Naive thymus-derived CD4-positive, alpha-beta T cell (primary cell): ENCODE results near the gene KRT25. TPM values are rescaled to one million over a fixed set of nuclear protein-coding genes. Genes with fewer than 3 reads are reported as not detected.

ENCODE experiments used
- ATAC-seq: fragments of 150-1000 bp; cut with Tn5 transposase; 2 replicates; pipeline ENCODE4 v1.10.0; 2021; ENCODE audit warnings: mild to moderate bottlenecking, moderate library complexity
- CTCF ChIA-PET: fragments of 350-600 bp; sonication (Branson Sonifier 250); formaldehyde crosslinking; loops from one replicate; lab custom pipeline; 2021; ENCODE audit warnings: antibody characterized with exemption; lab: Charles Lee
- POLR2A ChIA-PET: fragments of 350-600 bp; sonication (Branson Sonifier 250); formaldehyde crosslinking; loops from one replicate; lab custom pipeline; 2021; ENCODE audit warnings: antibody characterized with exemption, inconsistent platforms; lab: Charles Lee
- DNase-seq, 9 donors: peaks; one replicate each; pipeline versions ENCODE4 v3.0.0 to v3.0.0-alpha.2; 2020 to 2022; ENCODE audit warnings: mixed read lengths in 1 of 9
- H3K27ac ChIP-seq: one replicate; pipeline ENCODE4 v1.7.0; 2013; ENCODE audit warnings: mild to moderate bottlenecking, low read depth, low read length, moderate library complexity
- H3K27me3 ChIP-seq, 2 donors: one replicate each; pipeline ENCODE4 v1.7.0; 2013; ENCODE audit warnings: low read length in 2 of 2, mild to moderate bottlenecking in 2 of 2, moderate library complexity in 2 of 2; ENCODE audit not compliant: control insufficient read depth in 2 of 2, insufficient read depth in 2 of 2
- H3K36me3 ChIP-seq, 3 experiments: 1 replicate in 2 of 3; 2 replicates in 1 of 3; pipeline ENCODE4 v1.7.0; 2013; ENCODE audit warnings: low read length in 3 of 3, mild to moderate bottlenecking in 3 of 3, moderate library complexity in 1 of 3; ENCODE audit not compliant: insufficient read depth in 3 of 3, control insufficient read depth in 2 of 3
- H3K4me1 ChIP-seq, 2 donors: one replicate each; pipeline ENCODE4 v1.7.0; 2013; ENCODE audit warnings: low read length in 2 of 2, mild to moderate bottlenecking in 2 of 2, moderate library complexity in 1 of 2; ENCODE audit not compliant: control insufficient read depth in 2 of 2, insufficient read depth in 2 of 2
- H3K4me3 ChIP-seq: 2 replicates; pipeline ENCODE4 v1.7.0; 2013; ENCODE audit warnings: mild to moderate bottlenecking, low read length
- H3K9me3 ChIP-seq, 3 experiments: 1 replicate in 2 of 3; 2 replicates in 1 of 3; pipeline ENCODE4 v1.7.0; 2013; ENCODE audit warnings: low read length in 3 of 3; ENCODE audit not compliant: control insufficient read depth in 2 of 3
- H3K27ac Mint-ChIP-seq, 9 donors: one replicate each; pipeline ENCODE4 v1.8.0; 2020 to 2022; ENCODE audit warnings: mixed read lengths in 9 of 9, mild to moderate bottlenecking in 8 of 9, moderate library complexity in 5 of 9, inconsistent platforms in 2 of 9
- H3K27me3 Mint-ChIP-seq, 5 donors: one replicate each; pipeline ENCODE4 v1.8.0; 2021 to 2022; ENCODE audit warnings: mixed read lengths in 5 of 5, mild to moderate bottlenecking in 1 of 5
- H3K36me3 Mint-ChIP-seq, 5 donors: one replicate each; pipeline ENCODE4 v1.8.0; 2020 to 2022; ENCODE audit warnings: mixed read lengths in 5 of 5, mild to moderate bottlenecking in 3 of 5, inconsistent platforms in 1 of 5
- H3K4me1 Mint-ChIP-seq, 7 donors: one replicate each; pipeline ENCODE4 v1.8.0; 2020 to 2022; ENCODE audit warnings: mixed read lengths in 7 of 7, mild to moderate bottlenecking in 3 of 7, inconsistent platforms in 1 of 7
- H3K4me3 Mint-ChIP-seq, 10 donors: one replicate each; pipeline ENCODE4 v1.8.0; 2020 to 2022; ENCODE audit warnings: mild to moderate bottlenecking in 10 of 10, mixed read lengths in 10 of 10, moderate library complexity in 6 of 10, inconsistent platforms in 2 of 10
- H3K9me3 Mint-ChIP-seq, 11 donors: one replicate each; pipeline ENCODE4 v1.8.0; 2020 to 2022; ENCODE audit warnings: mixed read lengths in 11 of 11, mild to moderate bottlenecking in 4 of 11, inconsistent platforms in 1 of 11, moderate library complexity in 1 of 11
- intact Hi-C, 2 donors: fragments of 100-400 bp; cut with micrococcal nuclease; formaldehyde crosslinking; loops; one replicate each; pipeline ENCODE4 v1.15.1; 2023
- polyA plus RNA-seq, 2 donors: library from polyadenylated mRNA; unstranded; fragments of 300-500 nt; fragmentation: Illumina TruSeq; gene quantifications; one replicate each; pipeline ENCODE4 v1.2.3, GENCODE V29; 2021
- total RNA-seq, 6 experiments: library from RNA in 5 of 6; stranded (reverse) in 5 of 6; gene quantifications; 1 replicate in 5 of 6; 2 replicates in 1 of 6; pipeline ENCODE4 v1.2.3 and lab custom pipeline; 2021 to 2026

The KRT25 gene
- total and polyA plus RNA-seq, 7 experiments from 2014 or later = not detected

DNA sequence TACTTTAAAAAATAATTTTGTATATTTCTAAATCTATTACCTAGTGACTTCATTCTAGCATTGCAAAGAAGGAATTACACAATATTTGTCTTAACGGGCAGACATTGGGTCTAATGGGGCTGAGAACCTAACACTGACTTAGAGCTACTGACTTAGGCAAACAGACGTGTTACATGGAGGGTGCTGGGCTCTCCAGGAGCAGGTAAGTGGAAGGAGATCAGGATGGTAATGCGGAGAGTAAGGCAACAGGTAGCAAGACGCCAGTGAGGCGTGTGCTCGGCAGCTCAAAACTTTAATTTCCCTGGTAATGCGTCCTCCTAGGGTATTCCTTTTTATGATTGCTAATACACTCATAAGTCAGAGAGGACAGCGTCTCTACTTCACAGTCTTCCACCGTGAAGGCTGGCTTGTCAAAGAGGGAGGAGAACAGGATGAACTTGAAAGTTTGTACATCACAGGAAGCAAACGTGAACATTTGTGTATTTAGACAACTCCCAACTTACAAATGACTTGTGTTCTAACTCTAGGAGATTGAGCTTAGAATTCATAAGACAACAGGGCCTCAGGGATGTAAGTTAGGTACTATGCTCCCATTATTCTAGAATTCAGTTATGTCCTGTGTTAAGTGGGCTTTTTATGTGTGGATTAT, 40.0 kb upstream of the KRT25 start:
- no peak for DNase-seq
- ChIA-PET CTCF (no interaction called here), POLR2A (no interaction called here)
- Mint-ChIP-seq H3K4me3 (no peak overlapping the region), H3K36me3 (no peaks in the 10 kb centered on the region), H3K27me3 (peaks cover 14 to 45% (median 30%) of the 10 kb centered on the region in 5 donors), H3K4me1 (no peaks in the 10 kb centered on the region), H3K27ac (no peak overlapping the region), H3K9me3 (no peaks in the 10 kb centered on the region)
- intact Hi-C loops = no loop called here
- H3K4me1 ChIP-seq = no peaks in the 10 kb centered on the region
- no peak overlapping the region for H3K4me3 ChIP-seq
- no peak for ATAC-seq
- no peaks in the 10 kb centered on the region for H3K36me3 ChIP-seq
- no peaks in the 10 kb centered on the region for H3K9me3 ChIP-seq
- no peaks in the 10 kb centered on the region for H3K27me3 ChIP-seq
- no peak overlapping the region for H3K27ac ChIP-seq

DNA sequence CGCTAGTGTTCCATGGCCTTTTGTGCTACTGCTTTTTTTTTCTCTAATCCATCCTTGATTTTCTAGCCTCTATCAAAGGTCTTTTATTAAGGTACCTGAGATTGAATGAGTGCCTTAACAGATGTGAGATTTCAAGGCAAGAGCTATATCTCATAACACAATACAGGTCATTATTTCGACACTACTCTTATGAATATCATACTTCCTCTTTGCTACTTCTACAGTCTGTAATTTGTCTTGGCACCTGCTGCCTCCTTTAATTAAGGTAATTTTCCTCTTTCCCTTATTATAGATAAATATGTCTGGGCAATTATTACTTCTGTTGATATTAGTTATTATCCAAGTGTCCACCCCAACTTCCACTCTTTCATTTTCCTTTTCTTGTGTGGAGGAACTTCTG, 39.3 kb upstream of the KRT25 start:
- Mint-ChIP-seq H3K36me3 (no peaks in the 10 kb centered on the region), H3K27me3 (peaks cover 14 to 42% (median 28%) of the 10 kb centered on the region in 5 donors), H3K4me3 (no peak overlapping the region), H3K4me1 (no peaks in the 10 kb centered on the region), H3K27ac (no peak overlapping the region), H3K9me3 (no peaks in the 10 kb centered on the region)
- H3K36me3 ChIP-seq = no peaks in the 10 kb centered on the region
- intact Hi-C loops = no loop called here
- ATAC-seq (no peak), DNase-seq (no peak)
- ChIA-PET CTCF (no interaction called here), POLR2A (no interaction called here)
- H3K4me3 ChIP-seq = no peak overlapping the region
- H3K4me1 ChIP-seq = no peaks in the 10 kb centered on the region
- H3K9me3 ChIP-seq = no peaks in the 10 kb centered on the region
- H3K27me3 ChIP-seq = no peaks in the 10 kb centered on the region
- H3K27ac ChIP-seq = no peak overlapping the region

- H3K27me3 ChIP-seq = no peaks in the 10 kb centered on the region
- ChIA-PET CTCF (no interaction called here), POLR2A (no interaction called here)
- no peaks in the 10 kb centered on the region for H3K9me3 ChIP-seq
- no peak for ATAC-seq
- Mint-ChIP-seq H3K4me1 (no peaks in the 10 kb centered on the region), H3K27me3 (peaks cover 13 to 39% (median 23%) of the 10 kb centered on the region in 5 donors), H3K36me3 (no peaks in the 10 kb centered on the region), H3K27ac (no peak overlapping the region), H3K9me3 (no peaks in the 10 kb centered on the region), H3K4me3 (no peak overlapping the region)
- DNase-seq = no peak
- no peaks in the 10 kb centered on the region for H3K4me1 ChIP-seq
- H3K4me3 ChIP-seq = no peak overlapping the region
- H3K36me3 ChIP-seq = no peaks in the 10 kb centered on the region
- intact Hi-C loops = no loop called here
- H3K27ac ChIP-seq = no peak overlapping the region
These were observed 38.7 kb upstream of the KRT25 start for GRCh38 chr17:40793832-40794231.

GRCh38 chr17:40791787-40792436, 36.8 kb upstream of the KRT25 start:
- Mint-ChIP-seq H3K27me3 (peaks cover 13 to 34% (median 21%) of the 10 kb centered on the region in 5 donors), H3K27ac (no peak overlapping the region), H3K4me3 (no peak overlapping the region), H3K36me3 (no peaks in the 10 kb centered on the region), H3K4me1 (no peaks in the 10 kb centered on the region), H3K9me3 (no peaks in the 10 kb centered on the region)
- ChIA-PET CTCF (interaction anchor here (0.9 kb wide), 1 partner anchor 857 kb away, joined by 3 read pairs; no protein-coding TSS in a partner anchor), POLR2A (no interaction called here)
- H3K36me3 ChIP-seq = no peaks in the 10 kb centered on the region
- DNase-seq (no peak), ATAC-seq (no peak)
- no peak overlapping the region for H3K27ac ChIP-seq
- intact Hi-C loops = loop anchor here in 1 of 2 donors (1.0 kb wide), 1 partner anchor 172 kb away; no protein-coding TSS in a partner anchor
- no peaks in the 10 kb centered on the region for H3K27me3 ChIP-seq
- no peaks in the 10 kb centered on the region for H3K4me1 ChIP-seq
- no peak overlapping the region for H3K4me3 ChIP-seq
- no peaks in the 10 kb centered on the region for H3K9me3 ChIP-seq

GRCh38 chr17:40791111-40791510, 36.0 kb upstream of the KRT25 start:
- H3K4me1 Mint-ChIP-seq = no peaks in the 10 kb centered on the region
- ATAC-seq (no peak), DNase-seq (no peak)
- H3K27ac Mint-ChIP-seq = no peak overlapping the region
- H3K9me3 Mint-ChIP-seq = no peaks in the 10 kb centered on the region
- intact Hi-C loops = no loop called here
- no peaks in the 10 kb centered on the region for H3K9me3 ChIP-seq
- no peak overlapping the region for H3K4me3 ChIP-seq
- POLR2A ChIA-PET = no interaction called here
- H3K36me3 Mint-ChIP-seq = no peaks in the 10 kb centered on the region
- H3K27ac ChIP-seq = no peak overlapping the region
- H3K36me3 ChIP-seq = no peaks in the 10 kb centered on the region
- H3K27me3 Mint-ChIP-seq = peaks cover 7 to 32% (median 16%) of the 10 kb centered on the region in 5 donors
- no peaks in the 10 kb centered on the region for H3K27me3 ChIP-seq
- no peaks in the 10 kb centered on the region for H3K4me1 ChIP-seq
- CTCF ChIA-PET = no interaction called here
- no peak overlapping the region for H3K4me3 Mint-ChIP-seq

DNA sequence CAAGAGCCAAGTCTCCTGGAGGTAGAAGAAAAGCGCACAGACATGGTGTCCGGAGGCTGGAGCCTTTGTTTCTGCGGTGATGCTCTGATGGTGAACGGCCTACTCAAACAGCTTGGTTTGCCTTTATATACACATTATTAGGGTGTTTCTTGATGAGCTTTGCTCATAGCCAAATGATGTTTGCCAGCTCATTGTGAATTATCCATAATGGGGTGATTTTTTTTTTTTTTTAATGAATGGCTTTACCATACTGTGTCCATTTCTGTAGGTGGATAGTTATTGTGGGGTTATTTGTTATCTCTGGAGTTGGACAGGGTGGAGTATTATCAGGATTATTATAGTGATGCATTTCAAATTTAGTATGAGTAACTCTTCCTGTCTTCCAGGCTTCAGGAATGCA, 27.3 kb upstream of the KRT25 start, which contains the start of gene KRT27:
KRT27 (minus strand) TSS at position 101 of the 400 bp plus-strand sequence; CDS start at position 44, 57 bp downstream.
- Histone ChIP-seq H3K27ac (no peak within 1 kb of the TSS), H3K27me3 (peaks cover 0 to 3% of the 10 kb centered on the region in 2 donors), H3K9me3 (no peaks in the 10 kb centered on the region), H3K36me3 (no peaks in the 10 kb centered on the region), H3K4me1 (no peaks in the 10 kb centered on the region), H3K4me3 (no peak within 1 kb of the TSS)
- ChIA-PET POLR2A (interaction anchor here (0.7 kb wide), 2 partner anchors 168 to 616 kb away, joined by 3 read pairs; no protein-coding TSS in a partner anchor), CTCF (no interaction called here)
- Mint-ChIP-seq H3K27ac (peak within 1 kb of the TSS in 1 of 9 donors; percentile 41), H3K27me3 (peaks cover 30 to 60% (median 43%) of the 10 kb centered on the region in 5 donors), H3K4me3 (no peak within 1 kb of the TSS), H3K36me3 (no peaks in the 10 kb centered on the region), H3K4me1 (peaks cover 0 to 11% (median 2%) of the 10 kb centered on the region in 7 donors), H3K9me3 (no peaks in the 10 kb centered on the region)
- DNase-seq (no peak), ATAC-seq (no peak)
- intact Hi-C loops = no loop called here
